HEK293T (cell line): Measurements from ENCODE around the gene CEP164.

Experiments used
- ARNT ChIP-seq: fragments of 450-650 bp; IDR thresholded peaks from 2 replicates; pipeline ENCODE4 v1.6.1; 2017; ENCODE audit warnings: mild to moderate bottlenecking
- BHLHE40 ChIP-seq: fragments of 450-650 bp; IDR thresholded peaks from 2 replicates; pipeline ENCODE4 v1.6.1; 2016; ENCODE audit warnings: mild to moderate bottlenecking, moderate library complexity, borderline replicate concordance
- CTBP1 ChIP-seq: fragments of 450-650 bp; IDR thresholded peaks from 2 replicates; pipeline ENCODE4 v1.6.1; 2016; ENCODE audit warnings: borderline replicate concordance
- ELF4 ChIP-seq: fragments of 450-650 bp; IDR thresholded peaks from 2 replicates; pipeline ENCODE4 v1.6.1; 2017; ENCODE audit warnings: antibody characterized with exemption
- FOXA1 ChIP-seq: fragments of 450-650 bp; IDR thresholded peaks from 2 replicates; pipeline ENCODE4 v1.6.1; 2016; ENCODE audit warnings: mild to moderate bottlenecking
- FOXK2 ChIP-seq: fragments of 450-650 bp; IDR thresholded peaks from 2 replicates; pipeline ENCODE4 v1.6.1; 2016; ENCODE audit warnings: mild to moderate bottlenecking
- HDGF ChIP-seq: fragments of 450-650 bp; IDR thresholded peaks from 2 replicates; pipeline ENCODE4 v1.6.1; 2017; ENCODE audit warnings: antibody characterized with exemption, borderline replicate concordance
- L3MBTL2 ChIP-seq: fragments of 450-650 bp; conservative IDR thresholded peaks from 2 replicates; pipeline ENCODE4 v1.6.1; 2016; ENCODE audit warnings: mild to moderate bottlenecking
- LEF1 ChIP-seq: fragments of 450-650 bp; IDR thresholded peaks from 2 replicates; pipeline ENCODE4 v1.6.1; 2017; ENCODE audit warnings: mild to moderate bottlenecking, borderline replicate concordance
- NFRKB ChIP-seq: fragments of 450-650 bp; IDR thresholded peaks from 2 replicates; pipeline ENCODE4 v1.6.1; 2016; ENCODE audit warnings: mild to moderate bottlenecking, moderate library complexity
- SP1 ChIP-seq: fragments of 450-650 bp; IDR thresholded peaks from 2 replicates; pipeline ENCODE4 v1.6.1; 2017
- SUZ12 ChIP-seq: fragments of 450-650 bp; IDR thresholded peaks from 2 replicates; pipeline ENCODE4 v1.6.1; 2016; ENCODE audit warnings: mild to moderate bottlenecking
- TARDBP ChIP-seq: fragments of 450-650 bp; IDR thresholded peaks from 2 replicates; pipeline ENCODE4 v1.6.1; 2016

DNA sequence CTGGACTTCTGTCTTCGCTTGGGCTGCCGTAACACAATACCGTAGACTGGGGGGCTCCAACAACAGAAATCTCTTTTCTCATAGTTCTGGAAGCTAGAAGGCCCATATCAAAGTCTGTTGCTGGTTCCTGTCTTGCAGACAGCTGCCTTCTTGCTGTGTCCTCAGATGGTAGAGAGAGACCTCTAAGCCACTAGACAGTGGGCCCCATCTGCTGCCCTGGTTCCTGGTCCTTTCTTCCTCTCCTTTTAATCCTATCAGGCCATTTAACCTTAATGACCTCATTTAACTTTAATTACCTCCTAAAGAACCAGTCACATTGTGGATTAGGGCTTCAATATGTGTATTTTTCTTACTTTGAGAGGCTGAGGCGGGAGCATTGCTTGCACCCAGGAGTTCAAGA, 9.4 kb downstream of the CEP164 start:
- no peak for TF ChIP-seq L3MBTL2
- TF ChIP-seq FOXK2 = no peak
- TF ChIP-seq FOXA1 = no peak
- TF ChIP-seq BHLHE40 = no peak
- no peak for TF ChIP-seq HDGF
- no peak for TF ChIP-seq LEF1
- no peak for TF ChIP-seq ELF4
- no peak for TF ChIP-seq NFRKB
- TF ChIP-seq SP1 = no peak
- TF ChIP-seq ARNT = no peak
- no peak for TF ChIP-seq CTBP1
- no peak for TF ChIP-seq SUZ12
- TF ChIP-seq TARDBP = no peak
